MM.1S (cell line): ENCODE measurements around the gene MYO1E.

ENCODE experiments used
- EZH2phosphoT487 ChIP-seq: fragments of 300-600 bp; sonication (generic); IDR thresholded peaks from 2 replicates; pipeline ENCODE4 v1.6.1; 2018; ENCODE audit warnings: antibody characterized with exemption, low read length
- TF ChIP-seq, protein P1 (sequence below): fragments of 300-600 bp; sonication (generic); IDR thresholded peaks from 2 replicates; pipeline ENCODE4 v1.5.1; 2016; ENCODE audit warnings: antibody characterized with exemption, low read length, mixed read lengths

DNA sequence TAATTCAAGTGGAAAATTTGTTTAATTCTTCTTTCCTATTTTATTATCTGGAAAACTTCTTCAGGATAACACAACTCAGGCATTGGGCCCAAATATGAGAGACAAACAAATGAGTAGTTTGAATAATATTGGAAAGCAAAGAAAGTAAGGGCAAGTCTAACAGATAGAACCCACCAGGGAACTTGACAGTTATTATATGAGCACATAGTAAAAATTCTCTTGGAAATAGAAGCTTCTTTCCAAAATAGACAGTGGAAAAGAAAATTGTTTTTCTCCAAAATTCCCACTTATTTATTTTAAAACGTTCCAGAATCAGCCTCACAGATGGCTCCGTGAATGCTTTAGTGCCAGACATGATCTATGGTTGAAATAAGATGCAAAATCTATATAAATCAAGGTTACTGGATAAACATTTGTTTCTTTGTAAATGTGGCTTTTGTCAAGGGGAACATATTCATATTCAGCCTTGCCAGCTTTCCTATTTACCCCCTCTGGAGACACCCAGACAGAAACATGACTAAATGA lies 142.1 kb downstream of the MYO1E start:
- TF ChIP-seq EZH2phosphoT487 = no peak
- TF ChIP-seq, protein P1, sequence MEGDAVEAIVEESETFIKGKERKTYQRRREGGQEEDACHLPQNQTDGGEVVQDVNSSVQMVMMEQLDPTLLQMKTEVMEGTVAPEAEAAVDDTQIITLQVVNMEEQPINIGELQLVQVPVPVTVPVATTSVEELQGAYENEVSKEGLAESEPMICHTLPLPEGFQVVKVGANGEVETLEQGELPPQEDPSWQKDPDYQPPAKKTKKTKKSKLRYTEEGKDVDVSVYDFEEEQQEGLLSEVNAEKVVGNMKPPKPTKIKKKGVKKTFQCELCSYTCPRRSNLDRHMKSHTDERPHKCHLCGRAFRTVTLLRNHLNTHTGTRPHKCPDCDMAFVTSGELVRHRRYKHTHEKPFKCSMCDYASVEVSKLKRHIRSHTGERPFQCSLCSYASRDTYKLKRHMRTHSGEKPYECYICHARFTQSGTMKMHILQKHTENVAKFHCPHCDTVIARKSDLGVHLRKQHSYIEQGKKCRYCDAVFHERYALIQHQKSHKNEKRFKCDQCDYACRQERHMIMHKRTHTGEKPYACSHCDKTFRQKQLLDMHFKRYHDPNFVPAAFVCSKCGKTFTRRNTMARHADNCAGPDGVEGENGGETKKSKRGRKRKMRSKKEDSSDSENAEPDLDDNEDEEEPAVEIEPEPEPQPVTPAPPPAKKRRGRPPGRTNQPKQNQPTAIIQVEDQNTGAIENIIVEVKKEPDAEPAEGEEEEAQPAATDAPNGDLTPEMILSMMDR = no peak
